Activated CD8-positive, alpha-beta T cell treated with anti-CD3 and anti-CD28 coated beads for 36 hours (primary cell): ENCODE data around the gene SLC43A3. TPM values are rescaled to one million over a fixed set of nuclear protein-coding genes. Genes with fewer than 3 reads are reported as not detected.

ENCODE experiments used
- ATAC-seq: fragments of 200-7000 bp; cut with Tn5 transposase; one replicate; pipeline ENCODE4 v1.10.0; 2021; ENCODE audit warnings: mild to moderate bottlenecking, moderate library complexity
- CTCF ChIA-PET: fragments of 350-600 bp; sonication (Branson Sonifier 250); formaldehyde crosslinking; loops from one replicate; lab custom pipeline; 2021; ENCODE audit warnings: antibody characterized with exemption; lab: Charles Lee
- POLR2A ChIA-PET: fragments of 350-600 bp; sonication (Branson Sonifier 250); formaldehyde crosslinking; loops from one replicate; lab custom pipeline; 2021; ENCODE audit warnings: antibody characterized with exemption; lab: Charles Lee
- DNase-seq: peaks from one replicate; pipeline ENCODE4 v3.0.0-alpha.2; 2020
- H3K27ac Mint-ChIP-seq: one replicate; pipeline ENCODE4 v1.8.0; 2021; ENCODE audit warnings: mild to moderate bottlenecking, mixed read lengths
- H3K27me3 Mint-ChIP-seq: one replicate; pipeline ENCODE4 v1.8.0; 2021; ENCODE audit warnings: mixed read lengths
- H3K36me3 Mint-ChIP-seq: one replicate; pipeline ENCODE4 v1.8.0; 2021; ENCODE audit warnings: low read depth, mixed read lengths
- H3K4me1 Mint-ChIP-seq: one replicate; pipeline ENCODE4 v1.8.0; 2021; ENCODE audit warnings: low read depth, mixed read lengths
- H3K4me3 Mint-ChIP-seq: one replicate; pipeline ENCODE4 v1.8.0; 2021; ENCODE audit warnings: mild to moderate bottlenecking, moderate library complexity, mixed read lengths
- H3K9me3 Mint-ChIP-seq: one replicate; pipeline ENCODE4 v1.8.0; 2021; ENCODE audit warnings: mixed read lengths
- CTCF ChIP-seq: fragments of 200-600 bp; IDR thresholded peaks from one replicate; pipeline ENCODE4 v1.8.0; 2022; ENCODE audit warnings: antibody characterized with exemption, mild to moderate bottlenecking
- intact Hi-C: fragments of 100-400 bp; cut with micrococcal nuclease; formaldehyde crosslinking; loops from one replicate; pipeline ENCODE4 v1.10.0; 2022
- total RNA-seq, 2 experiments: library from RNA; stranded (reverse); gene quantifications; one replicate each; pipeline ENCODE4 v1.2.3, GENCODE V29; 2021

SLC43A3 gene
- total RNA-seq, 2 experiments from 2014 or later, result 294 to 300 TPM

- ChIA-PET CTCF (interaction anchor here (1.6 kb wide), 1 partner anchor 12 kb away, joined by 5 read pairs; no protein-coding TSS in a partner anchor), POLR2A (interaction anchor here (1.3 kb wide), 1 partner anchor 31 kb away, joined by 3 read pairs; no protein-coding TSS in a partner anchor)
- Mint-ChIP-seq H3K9me3 (no peaks in the 10 kb centered on the region), H3K4me3 (no peak overlapping the region), H3K27ac (no peak overlapping the region), H3K36me3 (no peaks in the 10 kb centered on the region), H3K27me3 (peaks cover 11% of the 10 kb centered on the region), H3K4me1 (no peaks in the 10 kb centered on the region)
- DNase-seq (no peak), ATAC-seq (no peak)
- intact Hi-C loops, result no loop called here
- TF ChIP-seq CTCF, result no peak
Observed at GRCh38 chr11:57357856-57358255, 69.1 kb downstream of the SLC43A3 start.

DNA sequence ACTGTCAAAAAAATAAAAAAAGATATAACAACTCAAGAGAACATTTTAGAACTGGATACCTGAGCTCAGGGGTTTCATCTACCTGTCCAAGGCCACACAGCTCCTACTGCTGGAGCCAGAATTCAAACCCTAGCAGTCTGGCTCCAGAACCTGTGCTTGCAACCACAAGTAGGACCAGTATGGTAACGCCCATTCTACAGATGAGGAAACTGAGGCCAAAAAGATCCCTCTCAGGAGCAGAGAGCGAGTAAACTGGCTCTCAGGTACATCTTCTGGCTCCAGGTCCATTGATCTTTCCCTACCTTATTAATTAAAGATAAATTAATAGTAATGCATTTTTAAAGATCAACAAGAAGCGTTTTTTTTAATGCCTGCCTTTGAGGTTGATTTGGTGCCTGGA is 69.6 kb downstream of the SLC43A3 start:
- CTCF ChIA-PET, result interaction anchor here (1.6 to 2.9 kb wide), 4 partner anchors 11 to 126 kb away, joined by 5 to 11 read pairs (median 6); no protein-coding TSS in a partner anchor
- intact Hi-C loops, result no loop called here

More for the DNA sequence above, 69.6 kb downstream of the SLC43A3 start:
- Mint-ChIP-seq H3K4me3 (no peak overlapping the region), H3K27ac (no peak overlapping the region), H3K36me3 (no peaks in the 10 kb centered on the region), H3K4me1 (no peaks in the 10 kb centered on the region), H3K9me3 (no peaks in the 10 kb centered on the region), H3K27me3 (peaks cover 11% of the 10 kb centered on the region)
- no peak for TF ChIP-seq CTCF
- DNase-seq (no peak), ATAC-seq (no peak)
- POLR2A ChIA-PET, result interaction anchor here (1.3 kb wide), 1 partner anchor 32 kb away, joined by 3 read pairs; no protein-coding TSS in a partner anchor

Other genes starting within 250 kb of the SLC43A3 start
- not detected for gene LRRC55, start 245.2 kb downstream of the SLC43A3 start, total RNA-seq
- not detected for gene APLNR, start 189.9 kb downstream of the SLC43A3 start, total RNA-seq
- gene TNKS1BP1, start 102.2 kb downstream of the SLC43A3 start, total RNA-seq, result 10 to 100 TPM; 18.4 to 23.2 TPM
- gene SSRP1, start 91.2 kb downstream of the SLC43A3 start, total RNA-seq, result 100 to 1,000 TPM; 284 to 290 TPM
- not detected for gene P2RX3, start 88.8 kb downstream of the SLC43A3 start, total RNA-seq
- not detected for gene PRG3, start 46.0 kb downstream of the SLC43A3 start, total RNA-seq
- 1 to 10 TPM in 1 of 2 experiments, under 1 TPM in 1; 0.43 to 2.3 TPM for gene PRG2, start 36.5 kb downstream of the SLC43A3 start, total RNA-seq
- gene RTN4RL2, start 33.4 kb upstream of the SLC43A3 start, total RNA-seq, result under 1 TPM; 0.23 to 0.27 TPM
- 10 to 100 TPM; 32.1 to 34.0 TPM for gene SLC43A1, start 88.6 kb upstream of the SLC43A3 start, total RNA-seq
- gene TIMM10, start 103.6 kb upstream of the SLC43A3 start, total RNA-seq, result 10 to 100 TPM; 75.2 to 84.2 TPM
- not detected for gene SMTNL1, start 110.5 kb upstream of the SLC43A3 start, total RNA-seq
- 100 to 1,000 TPM; 148 to 159 TPM for gene UBE2L6, start 140.6 kb upstream of the SLC43A3 start, total RNA-seq
- gene SERPING1, start 170.6 kb upstream of the SLC43A3 start, total RNA-seq, result not detected
- gene YPEL4, start 222.8 kb upstream of the SLC43A3 start, total RNA-seq, result under 1 TPM; 0.43 to 0.54 TPM
- gene CLP1, start 230.6 kb upstream of the SLC43A3 start, total RNA-seq, result 10 to 100 TPM; 16.2 to 16.9 TPM
- 10 to 100 TPM; 53.7 to 54.8 TPM for gene ZDHHC5, start 241.0 kb upstream of the SLC43A3 start, total RNA-seq